GM21360 (cell line): ENCODE results near the gene E2F4.

Experiments
- ATAC-seq: cut with Tn5 transposase; IDR thresholded peaks from one replicate; pipeline ENCODE4 v1.9.1; 2021; ENCODE audit warnings: mild to moderate bottlenecking, moderate library complexity; ENCODE audit not compliant: unreplicated experiment

E2F4 gene

DNA sequence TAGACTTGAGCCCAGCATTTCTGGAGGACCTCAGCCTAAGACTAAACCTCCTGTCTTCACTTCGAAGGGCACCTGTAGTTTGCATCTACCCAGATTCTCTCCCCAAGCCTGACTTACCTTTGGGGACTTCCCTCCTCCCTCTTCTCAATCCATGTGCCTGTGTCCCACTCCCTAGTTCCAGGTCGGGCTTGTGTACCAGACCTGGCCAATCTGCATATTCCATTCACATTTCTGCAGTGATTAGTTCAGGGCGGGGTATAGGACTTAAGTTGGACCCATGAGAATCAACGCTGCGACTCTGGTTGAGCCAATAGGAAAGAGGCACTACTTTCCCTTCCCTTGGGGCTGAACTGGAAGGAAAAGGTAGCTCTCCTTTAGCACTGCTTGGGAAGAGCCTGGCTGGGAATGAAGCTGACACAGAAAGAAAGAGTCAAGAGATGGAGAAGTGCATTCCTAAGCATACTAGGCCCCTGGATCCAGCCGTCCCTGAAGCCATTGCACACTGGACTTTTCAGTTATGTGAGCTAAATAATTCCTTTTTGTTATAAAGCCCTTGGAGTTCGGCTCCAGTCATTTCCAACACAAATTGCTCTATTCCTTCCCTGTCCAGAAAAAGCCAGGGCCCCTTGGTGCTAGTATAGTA lies 34.7 kb upstream of the E2F4 start:
- ATAC-seq, result no peak

DNA sequence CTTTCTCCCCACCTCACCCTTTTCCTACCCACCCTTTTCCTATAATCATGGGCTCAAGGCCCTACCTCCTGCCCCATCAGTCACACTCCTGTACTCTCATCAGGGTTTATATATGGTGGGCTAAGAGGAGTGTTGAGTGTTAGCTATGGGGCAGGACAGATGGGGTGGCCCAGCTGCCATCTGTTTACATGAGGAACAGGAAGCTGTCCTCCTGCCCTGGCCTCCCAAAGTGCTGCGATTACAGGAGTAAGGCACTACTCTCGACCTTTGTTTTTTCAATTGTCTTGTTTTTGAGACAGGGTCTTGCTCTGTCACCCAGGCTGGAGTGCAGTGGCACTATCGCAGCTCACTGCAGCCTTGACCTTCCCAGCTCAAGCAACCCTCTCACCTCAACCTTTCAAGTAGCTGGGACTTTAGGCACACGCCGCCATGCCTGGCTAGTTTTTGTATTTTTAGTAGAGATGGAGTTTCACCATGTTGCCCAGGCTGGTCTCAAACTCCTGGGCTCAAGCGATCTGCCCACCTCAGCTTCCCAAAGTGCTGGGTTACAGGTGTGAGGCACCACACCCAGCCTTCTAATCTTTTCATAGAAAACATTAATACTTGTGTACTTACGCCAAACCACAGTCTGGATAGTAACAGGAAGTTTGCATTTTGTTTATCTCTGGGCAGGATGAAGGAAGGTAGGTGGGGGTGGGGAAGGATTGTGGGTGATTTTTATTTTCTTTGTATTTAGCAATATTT lies 33.9 kb upstream of the E2F4 start:
- ATAC-seq, result no peak

DNA sequence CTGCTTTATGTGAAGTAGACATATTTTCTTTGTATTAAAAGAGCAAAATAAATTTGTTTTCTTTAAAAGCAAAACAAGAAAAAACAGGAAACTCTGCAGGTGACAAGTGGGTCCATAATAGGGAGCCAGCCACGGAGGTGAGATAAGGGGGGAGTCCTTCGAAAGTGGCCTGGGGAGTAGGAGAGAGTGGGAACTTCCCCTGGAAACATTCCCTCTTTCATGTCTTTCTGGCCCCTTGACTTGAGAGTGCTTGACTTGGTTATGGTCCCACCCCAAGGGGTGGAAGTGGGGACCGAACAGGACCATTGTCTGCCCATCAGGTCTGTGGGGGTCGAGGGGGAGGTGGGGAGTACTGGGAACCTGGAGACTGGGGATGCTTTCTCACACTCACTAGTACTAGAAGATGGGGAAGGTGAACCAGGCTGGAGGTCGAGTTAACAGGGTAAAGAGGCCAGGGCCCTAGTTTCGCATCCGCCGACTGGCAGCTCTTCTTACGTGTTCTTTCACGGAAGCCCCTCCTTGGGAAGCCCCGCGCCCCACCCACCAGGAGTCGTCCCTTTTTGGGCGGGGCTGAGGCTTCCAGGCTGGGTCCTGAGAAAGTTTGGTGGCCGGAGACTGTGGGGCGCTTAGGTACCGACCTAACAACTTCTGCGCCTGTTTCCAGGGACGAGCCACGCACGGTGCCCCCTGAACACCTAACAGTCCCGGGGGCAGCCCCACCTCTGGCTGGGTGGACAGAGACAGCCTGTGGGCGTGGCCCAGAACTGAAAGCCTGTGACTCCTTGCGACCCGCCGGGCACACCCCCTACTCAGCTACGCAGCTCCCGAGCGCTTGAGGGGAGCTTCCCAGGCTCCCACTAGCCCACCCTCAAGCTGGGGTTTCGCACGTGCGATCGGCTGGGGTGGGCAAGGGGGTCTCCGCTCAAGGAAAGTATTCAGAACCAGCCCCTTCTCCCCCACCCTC lies 33.0 kb upstream of the E2F4 start:
- peak; percentile 31 for ATAC-seq

DNA sequence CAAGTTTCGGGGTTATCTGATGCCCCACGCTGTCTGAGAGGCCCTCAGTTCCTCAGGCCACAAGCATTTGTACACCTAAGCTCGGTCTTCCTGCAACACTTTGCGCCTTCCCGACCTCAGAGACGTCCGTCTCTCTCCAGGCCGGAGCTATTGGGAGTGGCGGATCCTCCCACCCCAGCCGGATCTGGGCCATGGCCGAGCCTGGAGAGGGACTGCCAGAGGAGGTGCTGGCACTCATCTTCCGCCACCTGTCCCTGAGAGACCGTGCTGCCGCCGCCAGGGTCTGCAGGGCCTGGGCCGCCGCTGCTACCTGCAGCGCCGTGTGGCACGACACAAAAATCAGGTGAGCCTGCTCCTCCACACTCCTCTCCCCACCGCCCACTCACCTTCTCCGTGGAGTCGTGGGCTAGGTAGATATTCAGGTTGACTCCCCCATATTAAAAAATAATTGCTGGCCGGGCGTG lies 30.3 kb upstream of the E2F4 start:
- no peak for ATAC-seq

DNA sequence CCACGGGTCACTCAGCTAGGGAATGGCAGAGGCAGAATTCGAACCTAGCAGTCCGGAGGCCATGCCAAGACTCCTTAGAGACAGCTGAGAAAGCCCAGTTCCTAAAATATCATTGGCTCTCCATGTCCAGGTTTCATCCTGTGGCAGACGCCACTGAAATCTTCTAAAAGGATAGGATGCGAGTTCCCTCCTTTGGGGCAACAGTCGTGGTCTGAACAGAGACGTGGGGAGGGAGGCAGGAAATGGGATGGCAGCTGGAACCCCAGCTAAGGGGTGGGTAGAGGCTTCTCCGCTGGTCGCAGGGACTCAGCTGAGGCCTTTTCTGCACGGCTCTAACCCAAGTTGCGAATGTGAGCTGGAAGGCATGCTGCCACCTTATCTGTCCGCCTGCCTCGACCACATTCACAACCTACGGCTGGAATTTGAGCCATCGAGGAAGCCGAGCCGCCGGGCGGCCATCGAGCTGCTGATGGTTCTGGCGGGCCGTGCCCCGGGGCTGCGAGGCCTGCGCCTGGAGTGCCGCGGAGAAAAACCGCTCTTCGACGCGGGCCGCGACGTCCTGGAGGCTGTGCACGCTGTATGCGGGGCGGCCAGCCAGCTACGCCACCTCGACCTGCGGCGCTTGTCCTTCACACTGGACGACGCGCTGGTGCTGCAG lies 29.3 kb upstream of the E2F4 start:
- ATAC-seq, result no peak

DNA sequence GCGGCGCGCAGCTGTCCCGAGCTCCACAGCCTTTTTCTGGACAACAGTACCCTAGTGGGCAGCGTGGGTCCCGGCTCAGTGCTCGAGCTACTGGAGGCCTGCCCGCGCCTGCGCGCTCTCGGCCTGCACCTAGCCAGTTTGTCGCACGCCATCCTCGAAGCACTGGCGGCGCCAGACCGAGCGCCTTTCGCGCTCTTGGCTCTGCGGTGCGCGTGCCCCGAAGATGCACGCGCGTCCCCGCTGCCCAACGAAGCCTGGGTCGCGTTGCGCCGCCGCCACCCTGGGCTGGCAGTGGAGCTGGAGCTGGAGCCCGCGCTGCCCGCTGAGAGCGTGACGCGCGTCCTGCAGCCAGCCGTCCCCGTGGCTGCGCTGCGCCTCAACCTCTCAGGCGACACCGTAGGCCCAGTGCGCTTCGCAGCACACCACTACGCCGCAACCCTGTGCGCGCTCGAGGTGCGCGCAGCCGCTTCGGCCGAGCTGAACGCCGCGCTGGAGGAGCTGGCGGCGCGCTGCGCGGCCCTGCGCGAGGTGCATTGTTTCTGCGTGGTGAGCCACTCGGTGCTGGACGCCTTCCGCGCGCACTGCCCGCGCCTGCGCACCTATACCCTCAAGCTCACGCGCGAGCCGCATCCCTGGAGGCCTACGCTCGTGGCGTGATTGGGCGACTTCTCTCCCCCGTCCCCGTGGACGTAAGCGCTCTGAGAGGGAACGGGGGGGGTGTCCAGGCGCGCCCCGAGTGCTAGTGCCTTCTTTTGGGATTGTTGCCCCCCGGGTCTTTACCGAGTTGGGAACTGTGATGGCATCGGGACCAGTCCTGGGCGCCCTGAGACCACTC lies 28.6 kb upstream of the E2F4 start:
- no peak for ATAC-seq

DNA sequence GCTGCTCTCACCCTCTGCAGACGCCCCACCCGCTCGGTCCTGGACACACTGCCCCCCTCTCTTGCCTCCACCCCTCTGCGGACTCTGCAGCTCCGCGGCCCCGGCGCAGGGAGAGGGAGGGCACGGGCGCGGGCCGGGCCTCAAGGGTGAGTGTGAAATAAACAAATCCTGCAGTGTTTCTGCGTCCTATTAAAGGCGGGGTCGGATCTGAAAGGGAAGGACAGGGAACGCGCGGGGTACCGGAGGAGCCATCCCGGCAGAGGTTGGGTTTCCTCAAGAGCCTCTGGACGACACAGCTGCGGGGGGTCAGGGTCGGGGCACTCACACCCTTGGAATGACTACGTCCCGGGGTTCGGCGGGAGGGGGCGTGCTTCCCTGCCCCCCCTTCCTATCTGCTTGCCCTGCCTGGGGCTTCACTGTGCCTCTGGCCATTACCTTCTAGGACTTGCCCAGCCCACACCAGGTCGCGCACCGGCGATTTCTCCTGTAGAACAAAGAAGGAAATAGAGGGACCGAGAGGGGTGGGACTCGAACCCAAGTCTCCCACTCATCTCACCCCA lies 27.9 kb upstream of the E2F4 start:
- no peak for ATAC-seq

DNA sequence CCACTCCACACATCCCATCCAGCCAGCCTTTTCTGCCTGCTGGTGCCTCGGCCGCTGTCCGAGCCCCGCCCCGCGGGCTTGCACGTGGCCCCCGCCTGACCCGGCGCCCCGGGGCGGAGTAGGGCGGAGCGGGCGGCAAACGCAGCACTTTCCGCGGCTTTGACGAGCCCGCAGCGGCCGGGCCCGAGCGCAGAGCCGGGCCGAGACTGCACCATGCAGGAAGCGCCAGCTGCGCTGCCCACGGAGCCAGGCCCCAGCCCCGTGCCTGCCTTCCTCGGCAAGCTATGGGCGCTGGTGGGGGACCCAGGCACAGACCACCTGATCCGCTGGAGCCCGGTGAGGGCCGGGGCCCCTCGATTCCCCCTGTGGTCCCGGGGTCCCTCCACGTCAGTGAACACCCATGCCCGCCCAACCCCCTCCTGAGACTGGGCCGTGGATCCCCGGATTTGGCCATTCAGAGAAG lies 27.3 kb upstream of the E2F4 start, which contains the start of gene HSF4:
HSF4 (plus strand) TSS at position 147 of the 463 bp plus-strand sequence; CDS start at position 214, 67 bp downstream.
- ATAC-seq, result no peak

DNA sequence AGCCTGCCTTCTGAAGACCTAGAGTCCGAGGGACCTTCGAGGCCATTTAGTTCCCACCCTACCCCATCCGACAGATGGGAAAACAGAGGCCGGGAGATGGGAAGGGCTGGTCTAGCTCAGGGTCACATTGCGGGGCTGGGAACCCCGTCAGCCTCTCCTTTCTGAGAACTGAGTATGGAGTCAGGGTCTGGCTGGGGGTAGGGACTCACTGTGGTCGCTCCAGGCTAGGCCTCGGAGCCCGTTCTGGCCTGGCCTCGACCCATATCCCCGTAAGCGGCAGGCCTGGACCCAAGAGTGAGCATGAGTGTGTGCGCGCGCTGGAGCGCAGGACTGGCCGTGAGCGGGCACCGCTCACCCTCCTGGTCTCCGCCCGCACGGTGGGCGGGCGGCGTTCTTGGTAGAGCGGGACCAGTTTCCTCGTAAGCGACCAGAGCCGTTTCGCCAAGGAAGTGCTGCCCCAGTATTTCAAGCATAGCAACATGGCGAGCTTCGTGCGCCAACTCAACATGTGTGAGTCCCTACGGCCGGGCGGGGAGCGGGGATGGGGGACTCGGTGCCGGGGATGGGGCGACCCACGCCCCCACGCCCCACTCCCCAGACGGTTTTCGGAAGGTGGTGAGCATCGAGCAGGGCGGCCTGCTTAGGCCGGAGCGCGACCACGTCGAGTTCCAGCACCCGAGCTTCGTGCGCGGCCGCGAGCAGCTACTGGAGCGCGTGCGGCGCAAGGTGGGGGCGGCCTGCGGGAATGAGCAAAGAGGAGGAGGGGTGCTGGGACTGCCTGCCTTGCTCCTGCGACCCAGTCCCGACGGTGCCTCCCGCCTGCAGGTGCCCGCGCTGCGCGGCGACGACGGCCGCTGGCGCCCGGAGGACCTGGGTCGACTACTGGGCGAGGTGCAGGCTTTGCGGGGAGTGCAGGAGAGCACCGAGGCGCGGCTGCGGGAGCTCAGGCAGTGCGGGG lies 26.6 kb upstream of the E2F4 start:
- ATAC-seq, result no peak

DNA sequence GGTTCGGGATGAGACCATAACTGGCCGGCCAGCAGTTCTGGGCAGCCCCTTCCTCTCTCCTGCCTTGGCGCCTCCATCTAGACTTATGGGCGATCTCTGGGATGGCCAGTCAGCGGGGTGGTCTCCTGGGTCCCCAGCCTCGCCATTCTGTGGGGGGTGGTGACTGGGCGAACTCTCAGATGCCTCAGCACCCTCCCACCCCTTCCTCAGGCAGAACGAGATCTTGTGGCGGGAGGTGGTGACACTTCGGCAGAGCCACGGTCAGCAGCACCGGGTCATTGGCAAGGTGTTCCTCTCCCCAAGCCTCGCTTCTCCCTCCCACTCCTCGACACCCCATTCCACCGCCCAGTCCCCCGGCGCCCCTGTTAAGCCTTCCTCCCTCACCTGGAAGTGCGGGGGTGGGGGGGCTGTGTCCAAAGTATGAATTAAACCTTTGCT lies 25.8 kb upstream of the E2F4 start:
- ATAC-seq, result no peak

DNA sequence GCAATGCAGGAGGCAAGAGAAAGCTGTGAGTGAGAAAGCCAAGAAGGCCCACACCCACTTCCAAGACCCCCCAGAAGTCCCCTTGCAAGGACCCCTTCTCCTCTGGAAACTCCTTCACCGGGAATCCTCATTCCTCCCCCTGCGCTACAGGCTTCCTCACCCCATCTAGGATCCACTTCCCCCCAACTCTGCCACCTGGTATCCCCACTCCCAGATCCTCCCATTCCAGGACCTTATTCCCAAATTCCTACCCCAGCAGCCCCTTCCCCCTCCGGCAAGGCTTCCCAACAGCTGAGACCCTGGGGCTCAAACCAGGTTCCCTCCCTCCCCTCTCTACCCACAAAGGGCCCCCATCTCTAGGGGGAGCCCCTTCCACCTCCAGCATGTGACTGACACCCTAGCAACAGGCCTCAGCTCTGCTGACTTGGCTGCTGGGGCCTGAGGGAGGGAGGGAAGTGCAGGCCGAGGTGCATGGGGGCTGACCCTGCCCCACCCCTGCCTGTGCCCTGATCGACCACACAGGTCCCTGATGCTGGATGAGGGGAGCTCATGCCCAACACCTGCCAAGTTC lies 25.3 kb upstream of the E2F4 start:
- no peak for ATAC-seq

DNA sequence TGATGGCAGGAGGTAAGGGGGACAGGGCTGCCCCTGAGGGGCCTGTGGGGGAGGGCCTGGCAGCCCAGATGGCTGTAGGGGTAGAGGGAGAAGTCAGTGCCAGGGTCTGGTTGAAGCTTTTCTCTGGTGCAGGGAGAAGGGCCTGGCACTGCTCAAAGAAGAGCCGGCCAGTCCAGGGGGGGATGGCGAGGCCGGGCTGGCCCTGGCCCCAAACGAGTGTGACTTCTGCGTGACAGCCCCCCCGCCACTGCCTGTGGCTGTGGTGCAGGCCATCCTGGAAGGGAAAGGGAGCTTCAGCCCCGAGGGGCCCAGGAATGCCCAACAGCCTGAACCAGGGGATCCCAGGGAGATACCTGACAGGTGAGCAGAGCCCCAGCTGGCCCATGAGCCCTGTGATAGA lies 24.4 kb upstream of the E2F4 start:
- ATAC-seq, result no peak

DNA sequence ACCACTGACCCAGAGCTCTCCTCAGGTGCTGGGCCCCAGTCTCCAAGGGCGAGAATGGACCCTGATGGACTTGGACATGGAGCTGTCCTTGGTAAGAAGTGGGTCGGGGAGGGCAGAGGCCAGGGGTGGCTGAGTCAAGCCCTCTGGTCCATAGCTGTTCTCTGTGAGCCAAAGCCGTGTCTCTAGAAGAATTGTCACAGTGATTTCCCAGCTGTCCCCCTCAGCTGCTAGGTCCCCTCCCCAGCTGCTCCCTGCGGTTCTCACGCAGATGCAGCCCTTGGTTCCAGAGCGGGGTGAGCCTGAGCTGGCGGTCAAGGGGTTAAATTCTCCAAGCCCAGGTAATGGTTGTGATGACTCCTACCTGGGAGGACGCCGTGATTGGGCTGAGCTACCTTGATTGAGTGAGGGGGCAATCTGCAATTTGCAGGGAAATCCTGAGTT lies 22.9 kb upstream of the E2F4 start:
- no peak for ATAC-seq

DNA sequence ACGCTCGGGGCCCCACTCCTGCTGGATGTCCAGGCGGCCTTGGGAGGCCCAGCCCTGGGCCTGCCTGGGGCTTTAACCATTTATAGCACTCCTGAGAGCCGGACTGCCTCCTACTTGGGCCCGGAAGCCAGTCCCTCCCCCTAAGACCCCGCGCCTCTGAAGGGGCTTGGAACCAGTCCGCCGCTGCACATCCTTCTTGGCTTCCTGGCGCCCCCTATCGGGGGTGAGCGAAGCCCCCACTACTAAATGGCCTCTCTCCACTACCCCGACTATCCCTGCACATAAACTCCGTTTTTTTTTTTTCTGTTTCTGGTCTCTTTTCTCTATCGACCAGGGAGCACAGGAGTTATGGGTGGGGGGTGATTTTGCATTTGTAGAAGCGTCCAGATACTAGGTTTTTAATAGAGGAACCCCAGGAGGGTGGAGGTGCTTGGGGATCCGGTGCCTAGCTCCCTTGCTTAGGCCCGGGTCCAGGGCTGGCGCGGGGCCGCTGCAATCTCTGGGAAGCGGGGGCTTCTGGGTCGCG lies 22.2 kb upstream of the E2F4 start:
- no peak for ATAC-seq

DNA sequence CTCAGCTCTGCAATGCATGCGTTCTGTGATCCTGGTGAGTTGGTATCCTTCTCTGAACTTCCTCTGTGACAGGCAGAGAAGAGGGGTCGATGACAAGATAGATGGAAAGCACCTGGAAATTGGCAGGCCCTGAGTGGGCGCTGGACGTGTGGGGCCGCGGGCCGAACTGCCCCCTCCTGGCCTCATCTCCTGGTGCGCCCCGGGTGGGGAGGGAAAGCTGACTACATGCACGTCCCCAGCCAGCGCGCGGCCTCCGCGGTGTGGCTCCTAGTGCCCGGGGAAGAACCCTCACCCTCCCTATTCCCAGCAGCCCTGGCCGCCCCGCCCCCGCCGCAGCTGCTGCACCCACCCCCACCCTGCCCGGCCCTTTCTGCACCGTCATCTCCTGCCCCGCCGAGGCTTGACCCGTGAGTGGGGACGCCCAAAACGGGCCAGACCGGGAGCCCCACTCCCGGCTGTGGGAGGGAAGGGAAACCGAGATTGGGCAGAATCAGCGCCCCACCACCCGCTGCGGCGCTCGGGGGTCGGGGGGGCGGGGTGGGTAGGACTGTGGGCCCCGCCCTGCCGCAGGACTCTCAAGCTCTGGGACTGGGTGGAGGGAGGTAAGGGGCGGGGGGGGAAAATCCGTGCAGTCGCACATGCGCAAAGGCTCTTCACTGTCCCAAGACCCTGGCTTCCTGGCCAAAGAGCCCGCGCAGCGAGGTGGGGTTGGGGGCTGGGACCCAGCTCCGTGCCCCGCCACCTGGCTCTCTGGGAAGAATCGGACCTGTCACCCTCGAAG lies 21.6 kb upstream of the E2F4 start, which contains the start of gene NOL3:
NOL3 (plus strand) TSS at position 371 of the 781 bp plus-strand sequence.
- ATAC-seq, result peak; percentile 35

DNA sequence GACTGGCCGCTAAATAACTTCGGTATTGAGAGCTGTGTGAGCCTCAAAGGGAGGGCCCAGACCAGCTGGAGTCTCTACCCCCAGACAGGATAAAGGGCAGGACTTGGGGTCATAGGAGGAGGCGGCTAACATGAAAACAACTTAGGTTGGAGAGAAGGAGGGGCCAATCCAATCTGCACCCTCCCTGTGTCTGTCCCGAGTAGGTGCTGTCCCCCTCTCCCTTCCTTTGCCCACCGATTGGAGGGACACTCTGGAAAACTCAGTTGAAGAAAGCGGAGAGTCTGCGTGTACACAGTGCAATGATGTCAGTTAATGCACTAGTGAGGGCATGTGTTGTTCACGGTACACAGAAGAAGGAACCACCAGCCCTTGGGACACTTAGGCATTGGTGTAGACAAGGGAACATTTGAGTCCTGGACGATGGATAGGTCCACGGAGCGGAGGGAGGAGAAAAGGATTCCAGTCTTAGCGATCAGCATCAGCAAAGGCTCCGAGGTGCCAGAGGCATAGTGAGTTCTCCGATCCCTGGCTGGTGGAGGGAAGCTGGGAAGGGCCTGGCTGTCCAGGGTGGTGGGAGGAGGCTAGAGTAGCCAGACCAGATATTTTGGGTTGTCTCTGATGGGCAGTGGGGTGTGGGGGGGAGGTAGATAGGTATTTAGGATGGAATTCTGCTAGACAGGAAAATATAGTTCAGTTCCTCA lies 20.9 kb upstream of the E2F4 start:
- ATAC-seq, result peak; percentile 1
